ENCODE measurements around the gene AHCY. TPM values are rescaled to one million over a fixed set of nuclear protein-coding genes. Genes with fewer than 3 reads are reported as not detected.

AHCY gene
- total RNA-seq, 3 donors from 2014 or later (not counting 1 experiment from before 2014, with no cell fraction given), result 7.1 to 8.3 (median 7.7) TPM

Other genes starting within 250 kb of the AHCY start
- 10 to 100 TPM; 17.6 to 20.0 (median 17.6) TPM for gene EIF2S2, start 191.1 kb downstream of the AHCY start, total RNA-seq
- not detected for gene ASIP, start 61.9 kb downstream of the AHCY start, total RNA-seq
- gene ITCH, start 59.9 kb upstream of the AHCY start, total RNA-seq, result 100 to 1,000 TPM; 157 to 182 (median 163) TPM
- 10 to 100 TPM; 58.7 to 65.5 (median 61.4) TPM for gene DYNLRB1, start 213.1 kb upstream of the AHCY start, total RNA-seq